ENCODE results near the gene VWA5B2. TPM values are rescaled to one million over a fixed set of nuclear protein-coding genes. Genes with fewer than 3 reads are reported as not detected.
"Not testable (repeated sequence)": the region's sequence is repeated elsewhere in the genome, so short reads cannot be mapped to it uniquely, and the experiment has no call there.

Gene VWA5B2
- total and polyA plus RNA-seq, 5 donors, result 0.07 TPM; not detected in 4

GRCh38 chr3:184259396-184259877, 30.1 kb downstream of the VWA5B2 start:
- no peak for DNase-seq
- Histone ChIP-seq H3K9me3 (ENCODE audit: control insufficient read depth, low read length) (no peaks in the 10 kb centered on the region), H3K27me3 (ENCODE audit: control insufficient read depth, insufficient read depth) (no peaks in the 10 kb centered on the region), H3K27ac (ENCODE audit: low read length) (no peak overlapping the region), H3K4me1 (ENCODE audit: control insufficient read depth, insufficient read depth, low read length) (peaks cover 3% of the 10 kb centered on the region), H3K4me3 (ENCODE audit: low read length) (peak overlapping the region; percentile 34)
- intact Hi-C loops (cut with DNase I), result no loop called here
- ATAC-seq, result no peak
- WGBS, result 11% methylated on average over 28 of the region's 28 CpGs

GRCh38 chr3:184259878-184260723, 30.7 kb downstream of the VWA5B2 start:
- Histone ChIP-seq H3K9me3 (ENCODE audit: control insufficient read depth, low read length) (no peaks in the 10 kb centered on the region), H3K4me1 (ENCODE audit: control insufficient read depth, insufficient read depth, low read length) (peaks cover 3% of the 10 kb centered on the region), H3K27me3 (ENCODE audit: control insufficient read depth, insufficient read depth) (no peaks in the 10 kb centered on the region), H3K4me3 (ENCODE audit: low read length) (peak overlapping the region; percentile 34), H3K27ac (ENCODE audit: low read length) (no peak overlapping the region)
- DNase-seq, result peak; percentile 34 to 76 (median 70)
- under 1% methylated on average over 91 of the region's 91 CpGs for WGBS
- intact Hi-C loops (cut with DNase I), result no loop called here
- ATAC-seq, result peak; percentile 53

GRCh38 chr3:184260724-184261269, 31.4 kb downstream of the VWA5B2 start:
- no peak for DNase-seq
- intact Hi-C loops (cut with DNase I), result no loop called here
- no peaks in the 10 kb centered on the region for H3K9me3 ChIP-seq (ENCODE audit: control insufficient read depth, low read length)
- no peak overlapping the region for H3K27ac ChIP-seq (ENCODE audit: low read length)
- H3K4me3 ChIP-seq (ENCODE audit: low read length), result peak overlapping the region; percentile 65
- WGBS, result under 1% methylated on average over 49 of the region's 49 CpGs
- no peak for ATAC-seq
- peaks cover 3% of the 10 kb centered on the region for H3K4me1 ChIP-seq (ENCODE audit: control insufficient read depth, insufficient read depth, low read length)
- H3K27me3 ChIP-seq (ENCODE audit: control insufficient read depth, insufficient read depth), result no peaks in the 10 kb centered on the region

GRCh38 chr3:184261270-184261853, 32.0 kb downstream of the VWA5B2 start, which contains the start of gene CAMK2N2:
CAMK2N2 (minus strand) TSS chr3:184261553; CDS start chr3:184261285, 268 bp downstream.
- DNase-seq (peak; percentile 59 to 81 (median 79)), ATAC-seq (peak; percentile 73 to 75)
- WGBS, result under 1% methylated on average over 60 of the region's 67 CpGs
- Histone ChIP-seq H3K27me3 (ENCODE audit: control insufficient read depth, insufficient read depth) (no peaks in the 10 kb centered on the region), H3K9me3 (ENCODE audit: control insufficient read depth, low read length) (no peaks in the 10 kb centered on the region), H3K4me1 (ENCODE audit: control insufficient read depth, insufficient read depth, low read length) (peaks cover 3% of the 10 kb centered on the region), H3K4me3 (ENCODE audit: low read length) (peak within 1 kb of the TSS; percentile 65), H3K27ac (ENCODE audit: low read length) (no peak within 1 kb of the TSS)
- intact Hi-C loops (cut with DNase I), result no loop called here

- intact Hi-C loops (cut with DNase I), result no loop called here
- no peaks in the 10 kb centered on the region for H3K27me3 ChIP-seq (ENCODE audit: control insufficient read depth, insufficient read depth)
Observed at GRCh38 chr3:184261854-184262763, 32.7 kb downstream of the VWA5B2 start.

GRCh38 chr3:184262764-184263179, 33.4 kb downstream of the VWA5B2 start:
- H3K27ac ChIP-seq (ENCODE audit: low read length), result no peak overlapping the region
- 15% methylated on average over 15 of the region's 15 CpGs for WGBS
- no peak overlapping the region for H3K4me3 ChIP-seq (ENCODE audit: low read length)
- H3K4me1 ChIP-seq (ENCODE audit: control insufficient read depth, insufficient read depth, low read length), result peaks cover 3% of the 10 kb centered on the region
- intact Hi-C loops (cut with DNase I), result no loop called here
- no peak for ATAC-seq
- no peak for DNase-seq
- H3K9me3 ChIP-seq (ENCODE audit: control insufficient read depth, low read length), result no peaks in the 10 kb centered on the region
- H3K27me3 ChIP-seq (ENCODE audit: control insufficient read depth, insufficient read depth), result no peaks in the 10 kb centered on the region

More at GRCh38 chr3:184261854-184262763, 32.7 kb downstream of the VWA5B2 start:
- WGBS, result 2% methylated on average over 66 of the region's 66 CpGs
- Histone ChIP-seq H3K9me3 (ENCODE audit: control insufficient read depth, low read length) (no peaks in the 10 kb centered on the region), H3K4me3 (ENCODE audit: low read length) (peak overlapping the region; percentile 65), H3K4me1 (ENCODE audit: control insufficient read depth, insufficient read depth, low read length) (peaks cover 3% of the 10 kb centered on the region), H3K27ac (ENCODE audit: low read length) (no peak overlapping the region)
- DNase-seq (no peak), ATAC-seq (peak; percentile 9 to 22)

GRCh38 chr3:184267249-184267648, 37.9 kb downstream of the VWA5B2 start:
- DNase-seq; ATAC-seq; H3K9me3 ChIP-seq (ENCODE audit: control insufficient read depth, low read length); H3K27ac ChIP-seq (ENCODE audit: low read length); H3K27me3 ChIP-seq (ENCODE audit: control insufficient read depth, insufficient read depth); intact Hi-C loops (cut with DNase I); H3K4me1 ChIP-seq (ENCODE audit: control insufficient read depth, insufficient read depth, low read length); H3K4me3 ChIP-seq (ENCODE audit: low read length): not testable (repeated sequence)
- 88% methylated on average over 1 of the region's 1 CpG for WGBS

GRCh38 chr3:184272269-184272668, 42.9 kb downstream of the VWA5B2 start:
- ATAC-seq (no peak), DNase-seq (no peak)
- H3K4me3 ChIP-seq (ENCODE audit: low read length), result no peak overlapping the region
- H3K27ac ChIP-seq (ENCODE audit: low read length), result no peak overlapping the region
- H3K27me3 ChIP-seq (ENCODE audit: control insufficient read depth, insufficient read depth), result no peaks in the 10 kb centered on the region
- WGBS, result 32% methylated on average over 1 of the region's 1 CpG
- H3K4me1 ChIP-seq (ENCODE audit: control insufficient read depth, insufficient read depth, low read length), result no peaks in the 10 kb centered on the region
- no peaks in the 10 kb centered on the region for H3K9me3 ChIP-seq (ENCODE audit: control insufficient read depth, low read length)
- intact Hi-C loops (cut with DNase I), result no loop called here

- no peaks in the 10 kb centered on the region for H3K4me1 ChIP-seq (ENCODE audit: control insufficient read depth, insufficient read depth, low read length)
- WGBS, result 66% methylated on average over 12 of the region's 12 CpGs
- H3K27ac ChIP-seq (ENCODE audit: low read length), result no peak overlapping the region
- intact Hi-C loops (cut with DNase I), result no loop called here
- H3K9me3 ChIP-seq (ENCODE audit: control insufficient read depth, low read length), result no peaks in the 10 kb centered on the region
- ATAC-seq (no peak), DNase-seq (no peak)
- H3K4me3 ChIP-seq (ENCODE audit: low read length), result no peak overlapping the region
- H3K27me3 ChIP-seq (ENCODE audit: control insufficient read depth, insufficient read depth), result no peaks in the 10 kb centered on the region
Observed at GRCh38 chr3:184275381-184275701, 46.0 kb downstream of the VWA5B2 start.
